Loucy (cell line): ENCODE results near the gene FOXA2.

Source experiments
- H2AFZ ChIP-seq: fragments of 200-600 bp; sonication (generic); 2 replicates; pipeline ENCODE4 v1.6.0; 2016; ENCODE audit warnings: antibody characterized with exemption, mild to moderate bottlenecking, low read length, moderate library complexity
- H3F3A ChIP-seq: fragments of 200-600 bp; 2 replicates; pipeline ENCODE4 v1.6.0; 2016; ENCODE audit warnings: antibody characterized with exemption, low read depth, mild to moderate bottlenecking
- H3K27me3 ChIP-seq: fragments of 200-600 bp; sonication (generic); 2 replicates; pipeline ENCODE4 v1.6.1; 2014; ENCODE audit warnings: low read length, mild to moderate bottlenecking; ENCODE audit not compliant: insufficient read depth, poor library complexity, severe bottlenecking
- H3K36me3 ChIP-seq: fragments of 200-600 bp; sonication (generic); 2 replicates; pipeline ENCODE4 v1.6.1; 2016; ENCODE audit warnings: low read length; ENCODE audit not compliant: insufficient read depth
- H3K4me1 ChIP-seq: fragments of 200-600 bp; sonication (generic); 2 replicates; pipeline ENCODE4 v1.5.1; 2014; ENCODE audit warnings: low read length, mild to moderate bottlenecking; ENCODE audit not compliant: insufficient read depth, poor library complexity, severe bottlenecking
- H3K4me2 ChIP-seq: fragments of 200-600 bp; sonication (generic); 2 replicates; pipeline ENCODE4 v1.6.0; 2014; ENCODE audit warnings: antibody characterized with exemption, low read length, low read depth, mild to moderate bottlenecking; ENCODE audit not compliant: poor library complexity, severe bottlenecking
- H3K4me3 ChIP-seq: fragments of 200-600 bp; sonication (generic); 2 replicates; pipeline ENCODE4 v1.5.1; 2014; ENCODE audit warnings: low read length, mild to moderate bottlenecking, mixed read lengths; ENCODE audit not compliant: poor library complexity, severe bottlenecking
- H3K79me2 ChIP-seq: fragments of 200-600 bp; sonication (generic); 2 replicates; pipeline ENCODE4 v1.6.1; 2014; ENCODE audit warnings: low read length; ENCODE audit not compliant: insufficient read depth
- H3K9ac ChIP-seq: fragments of 200-600 bp; sonication (generic); 2 replicates; pipeline ENCODE4 v1.6.0; 2014; ENCODE audit warnings: mild to moderate bottlenecking, low read depth, low read length, moderate library complexity; ENCODE audit not compliant: poor library complexity, severe bottlenecking
- H3K9me2 ChIP-seq: fragments of 200-600 bp; sonication (generic); replicated peaks from 2 replicates; pipeline ENCODE4 v1.6.1; 2016; ENCODE audit warnings: low read depth, low read length, mixed read lengths
- H3K9me3 ChIP-seq: fragments of 200-600 bp; sonication (generic); 2 replicates; pipeline ENCODE4 v1.6.1; 2014; ENCODE audit warnings: mild to moderate bottlenecking, antibody characterized with exemption, low read length, low read depth; ENCODE audit not compliant: insufficient read depth
- H4K20me1 ChIP-seq: fragments of 200-600 bp; sonication (generic); 2 replicates; pipeline ENCODE4 v1.6.0; 2014; ENCODE audit warnings: antibody characterized with exemption, low read length, mild to moderate bottlenecking; ENCODE audit not compliant: insufficient read depth, poor library complexity, severe bottlenecking
- EZH2phosphoT487 ChIP-seq: fragments of 200-600 bp; IDR thresholded peaks from 2 replicates; pipeline ENCODE4 v1.6.1; 2018; ENCODE audit warnings: antibody characterized with exemption, mild to moderate bottlenecking, moderate library complexity, borderline replicate concordance
- TF ChIP-seq, protein P1 (sequence below): fragments of 200-600 bp; sonication (generic); conservative IDR thresholded peaks from 2 replicates; pipeline ENCODE4 v1.5.1; 2014; ENCODE audit warnings: mild to moderate bottlenecking, antibody characterized with exemption, low read length

The FOXA2 gene

DNA sequence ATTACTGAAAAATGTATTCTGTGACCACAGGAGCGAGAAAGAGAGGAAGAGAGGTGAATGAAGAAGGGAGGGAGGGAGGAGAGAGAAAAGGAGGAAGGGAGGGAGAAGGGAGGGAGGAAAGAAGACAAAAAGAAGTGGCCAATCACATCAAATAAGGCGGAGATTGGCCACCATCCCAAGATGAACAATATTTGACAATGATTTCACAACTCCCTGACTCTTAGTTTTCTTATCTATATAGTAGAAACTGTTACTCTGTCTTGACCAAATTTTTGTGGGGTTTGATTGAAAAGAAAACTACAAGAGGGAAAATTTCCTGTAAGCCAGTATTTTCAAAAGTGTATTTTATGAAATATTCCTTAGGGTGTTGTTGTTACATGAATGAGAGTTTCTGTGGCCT, 52.6 kb downstream of the FOXA2 start:
- H3K9me2 ChIP-seq: no peaks in the 10 kb centered on the region
- H2AFZ ChIP-seq: no peak overlapping the region
- no peaks in the 10 kb centered on the region for H3K36me3 ChIP-seq
- no peaks in the 10 kb centered on the region for H4K20me1 ChIP-seq
- H3K9me3 ChIP-seq: no peaks in the 10 kb centered on the region
- no peak overlapping the region for H3K4me2 ChIP-seq
- no peaks in the 10 kb centered on the region for H3K79me2 ChIP-seq
- H3K4me3 ChIP-seq: no peak overlapping the region
- no peak overlapping the region for H3K9ac ChIP-seq
- TF ChIP-seq, protein P1, sequence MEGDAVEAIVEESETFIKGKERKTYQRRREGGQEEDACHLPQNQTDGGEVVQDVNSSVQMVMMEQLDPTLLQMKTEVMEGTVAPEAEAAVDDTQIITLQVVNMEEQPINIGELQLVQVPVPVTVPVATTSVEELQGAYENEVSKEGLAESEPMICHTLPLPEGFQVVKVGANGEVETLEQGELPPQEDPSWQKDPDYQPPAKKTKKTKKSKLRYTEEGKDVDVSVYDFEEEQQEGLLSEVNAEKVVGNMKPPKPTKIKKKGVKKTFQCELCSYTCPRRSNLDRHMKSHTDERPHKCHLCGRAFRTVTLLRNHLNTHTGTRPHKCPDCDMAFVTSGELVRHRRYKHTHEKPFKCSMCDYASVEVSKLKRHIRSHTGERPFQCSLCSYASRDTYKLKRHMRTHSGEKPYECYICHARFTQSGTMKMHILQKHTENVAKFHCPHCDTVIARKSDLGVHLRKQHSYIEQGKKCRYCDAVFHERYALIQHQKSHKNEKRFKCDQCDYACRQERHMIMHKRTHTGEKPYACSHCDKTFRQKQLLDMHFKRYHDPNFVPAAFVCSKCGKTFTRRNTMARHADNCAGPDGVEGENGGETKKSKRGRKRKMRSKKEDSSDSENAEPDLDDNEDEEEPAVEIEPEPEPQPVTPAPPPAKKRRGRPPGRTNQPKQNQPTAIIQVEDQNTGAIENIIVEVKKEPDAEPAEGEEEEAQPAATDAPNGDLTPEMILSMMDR: no peak
- no peak for TF ChIP-seq EZH2phosphoT487
- no peaks in the 10 kb centered on the region for H3F3A ChIP-seq
- H3K4me1 ChIP-seq: no peaks in the 10 kb centered on the region
- H3K27me3 ChIP-seq: no peaks in the 10 kb centered on the region

DNA sequence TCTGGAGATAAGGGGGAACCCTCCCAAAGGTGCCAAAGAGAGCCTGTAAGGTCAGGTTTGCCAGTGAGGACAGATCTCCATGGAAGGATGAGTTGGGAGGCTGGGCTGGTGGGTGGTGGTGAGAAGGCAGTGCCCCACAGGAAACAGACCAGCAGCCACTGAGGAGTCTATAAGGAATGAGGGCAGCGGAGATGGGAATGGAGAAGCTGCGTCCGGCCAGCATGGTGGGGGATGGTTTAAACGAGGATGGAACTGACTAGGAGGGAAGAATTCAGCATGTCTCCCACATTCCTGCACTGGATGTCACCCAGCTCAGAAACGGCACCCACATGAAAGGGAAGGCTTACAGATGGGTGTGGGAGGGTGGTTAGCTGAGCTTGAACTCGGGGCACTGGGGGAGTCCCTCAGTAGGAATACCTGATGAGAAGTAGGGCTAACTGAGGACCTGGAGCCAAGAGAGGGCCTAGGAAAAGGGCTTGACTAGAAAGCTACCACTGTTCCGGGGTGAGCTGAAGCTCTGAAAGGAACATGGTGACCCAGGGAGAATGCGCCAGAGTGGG, 53.2 kb downstream of the FOXA2 start:
- Histone ChIP-seq H3K9ac (no peak overlapping the region), H3K9me3 (no peaks in the 10 kb centered on the region), H3K79me2 (no peaks in the 10 kb centered on the region), H4K20me1 (no peaks in the 10 kb centered on the region), H3K4me3 (no peak overlapping the region), H3K27me3 (no peaks in the 10 kb centered on the region), H3K4me2 (no peak overlapping the region), H2AFZ (no peak overlapping the region), H3K4me1 (no peaks in the 10 kb centered on the region), H3K36me3 (no peaks in the 10 kb centered on the region), H3F3A (no peaks in the 10 kb centered on the region), H3K9me2 (no peaks in the 10 kb centered on the region)
- no peak for TF ChIP-seq EZH2phosphoT487
- TF ChIP-seq, protein P1: no peak
